Naive thymus-derived CD8-positive, alpha-beta T cell (primary cell): ENCODE measurements around the gene OR2AT4. TPM values are rescaled to one million over a fixed set of nuclear protein-coding genes. Genes with fewer than 3 reads are reported as not detected.
A peak's percentile ranks its signal among the peaks of the same experiment; 100 is the strongest.
"Not testable (repeated sequence)": the region's sequence is repeated elsewhere in the genome, so short reads cannot be mapped to it uniquely, and the experiment has no call there.

ENCODE experiments used
- ATAC-seq, 2 donors: fragments of 150-1000 bp; cut with Tn5 transposase in 1 of 2; sonication (Bioruptor Pico), chemical (Tn5 transposase) in 1 of 2; 1 replicate in 1 of 2; 2 replicates in 1 of 2; pipeline ENCODE4 v1.10.0; 2021; ENCODE audit warnings: mild to moderate bottlenecking in 2 of 2, moderate library complexity in 2 of 2
- POLR2A ChIA-PET: fragments of 350-600 bp; sonication (Branson Sonifier 250); formaldehyde crosslinking; loops from one replicate; lab custom pipeline; 2021; ENCODE audit warnings: antibody characterized with exemption; lab: Charles Lee
- DNase-seq, 10 donors: peaks; one replicate each; pipeline versions ENCODE4 v3.0.0 to v3.0.0-alpha.2; 2020 to 2022
- H3K27ac Mint-ChIP-seq, 10 donors: one replicate each; pipeline ENCODE4 v1.8.0; 2020 to 2022; ENCODE audit warnings: mild to moderate bottlenecking in 10 of 10, mixed read lengths in 10 of 10, moderate library complexity in 4 of 10, inconsistent platforms in 1 of 10
- H3K27me3 Mint-ChIP-seq, 5 donors: one replicate each; pipeline ENCODE4 v1.8.0; 2021 to 2022; ENCODE audit warnings: mixed read lengths in 5 of 5
- H3K36me3 Mint-ChIP-seq, 3 donors: one replicate each; pipeline ENCODE4 v1.8.0; 2020 to 2022; ENCODE audit warnings: mixed read lengths in 3 of 3, mild to moderate bottlenecking in 2 of 3, inconsistent platforms in 1 of 3
- H3K4me1 Mint-ChIP-seq, 4 donors: one replicate each; pipeline ENCODE4 v1.8.0; 2021 to 2022; ENCODE audit warnings: mixed read lengths in 4 of 4
- H3K4me3 Mint-ChIP-seq, 10 donors: one replicate each; pipeline ENCODE4 v1.8.0; 2020 to 2022; ENCODE audit warnings: mild to moderate bottlenecking in 10 of 10, mixed read lengths in 10 of 10, moderate library complexity in 6 of 10, inconsistent platforms in 1 of 10
- H3K9me3 Mint-ChIP-seq, 9 donors: one replicate each; pipeline ENCODE4 v1.8.0; 2020 to 2022; ENCODE audit warnings: mixed read lengths in 9 of 9, mild to moderate bottlenecking in 3 of 9, inconsistent platforms in 1 of 9, moderate library complexity in 1 of 9
- polyA plus RNA-seq, 3 donors: library from polyadenylated mRNA; unstranded; fragments of 300-500 nt; fragmentation: Illumina TruSeq; gene quantifications; one replicate each; pipeline ENCODE4 v1.2.3, GENCODE V29; 2021
- total RNA-seq, 8 experiments: library from RNA in 2 of 8; stranded (reverse) in 2 of 8; gene quantifications; one replicate each; pipeline ENCODE4 v1.2.3 and lab custom pipeline; 2021 to 2026

Gene OR2AT4
- total and polyA plus RNA-seq, 5 experiments from 2014 or later: not detected

GRCh38 chr11:75051043-75051442 lies 45.6 kb downstream of the OR2AT4 start:
- Mint-ChIP-seq H3K9me3 (peaks cover 8 to 23% (median 13%) of the 10 kb centered on the region in 9 donors), H3K4me1 (peaks cover 0 to 16% (median 2%) of the 10 kb centered on the region in 4 donors), H3K27me3 (peaks cover 0 to 14% (median 4%) of the 10 kb centered on the region in 5 donors), H3K4me3 (no peak overlapping the region), H3K36me3 (peaks cover 0 to 19% (median 10%) of the 10 kb centered on the region in 3 donors), H3K27ac (no peak overlapping the region)
- ATAC-seq (no peak), DNase-seq (no peak)
- POLR2A ChIA-PET: no interaction called here

GRCh38 chr11:75050516-75050915 lies 46.2 kb downstream of the OR2AT4 start:
- Mint-ChIP-seq H3K36me3 (peaks cover 0 to 19% (median 10%) of the 10 kb centered on the region in 3 donors), H3K27ac (peak overlapping the region in 1 of 10 donors; percentile 53), H3K9me3 (peaks cover 8 to 23% (median 13%) of the 10 kb centered on the region in 9 donors), H3K27me3 (peaks cover 0 to 14% (median 4%) of the 10 kb centered on the region in 5 donors), H3K4me1 (peaks cover 0 to 16% (median 2%) of the 10 kb centered on the region in 4 donors), H3K4me3 (no peak overlapping the region)
- no peak for DNase-seq
- ATAC-seq: no peak
- POLR2A ChIA-PET: no interaction called here

- peaks cover 0 to 19% (median 10%) of the 10 kb centered on the region in 3 donors for H3K36me3 Mint-ChIP-seq
- ATAC-seq, POLR2A ChIA-PET, DNase-seq, H3K4me3 Mint-ChIP-seq: not testable (repeated sequence)
- peak overlapping the region in 1 of 10 donors; percentile 53 for H3K27ac Mint-ChIP-seq
- peaks cover 8 to 23% (median 13%) of the 10 kb centered on the region in 9 donors for H3K9me3 Mint-ChIP-seq
- H3K4me1 Mint-ChIP-seq: peaks cover 0 to 16% (median 2%) of the 10 kb centered on the region in 4 donors
- H3K27me3 Mint-ChIP-seq: peaks cover 0 to 14% (median 4%) of the 10 kb centered on the region in 5 donors
Measured at GRCh38 chr11:75049501-75050266, 47.0 kb downstream of the OR2AT4 start.

DNA sequence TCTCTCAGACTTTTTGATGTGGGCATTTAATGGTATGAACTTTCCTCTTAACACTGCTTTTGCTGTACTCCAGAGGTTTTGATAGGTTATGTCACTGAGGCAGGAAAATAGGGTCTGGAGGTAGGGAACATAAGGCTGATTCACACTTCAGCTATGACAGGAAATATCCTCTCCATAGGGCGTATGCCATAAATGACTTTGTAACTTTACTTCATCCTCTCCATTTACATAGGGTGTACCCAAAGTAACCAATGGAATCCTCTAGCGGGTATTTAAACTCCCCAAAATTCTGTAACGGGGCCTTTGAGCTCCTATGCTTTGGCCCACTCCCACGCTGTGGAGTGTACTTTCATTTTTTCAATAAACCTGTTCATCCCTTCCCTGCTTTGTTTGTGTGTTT lies 49.5 kb downstream of the OR2AT4 start:
- Mint-ChIP-seq H3K27ac (no peak overlapping the region), H3K9me3 (peaks cover 0 to 4% (median under 1%) of the 10 kb centered on the region in 9 donors), H3K4me3 (no peak overlapping the region), H3K4me1 (peaks cover 0 to 16% (median 2%) of the 10 kb centered on the region in 4 donors), H3K27me3 (peaks cover 0 to 1% (median 0%) of the 10 kb centered on the region in 5 donors), H3K36me3 (peaks cover 0 to 2% (median 0%) of the 10 kb centered on the region in 3 donors)
- DNase-seq: no peak
- POLR2A ChIA-PET: no interaction called here
- no peak for ATAC-seq

DNA sequence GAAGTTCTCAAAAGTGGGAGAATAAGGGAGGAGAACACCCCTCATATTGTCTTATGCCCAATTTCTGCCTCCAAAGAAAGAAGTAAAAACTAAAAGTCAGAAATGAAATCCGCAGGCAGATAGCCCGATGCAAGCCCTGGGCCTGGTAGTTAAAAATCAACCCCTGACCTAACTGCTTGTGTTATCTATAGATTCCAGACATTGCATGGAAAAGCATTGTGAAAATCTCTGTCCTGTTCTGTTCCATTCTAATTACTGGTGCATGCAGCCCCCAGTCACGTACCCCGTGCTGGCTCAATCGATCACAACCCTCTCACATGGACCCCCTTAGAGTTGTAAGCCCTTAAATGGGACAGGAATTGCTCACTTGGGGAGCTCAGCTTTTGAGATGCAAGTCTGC lies 50.0 kb downstream of the OR2AT4 start:
- H3K36me3 Mint-ChIP-seq, ATAC-seq, DNase-seq, POLR2A ChIA-PET, H3K4me3 Mint-ChIP-seq, H3K27me3 Mint-ChIP-seq, H3K9me3 Mint-ChIP-seq, H3K27ac Mint-ChIP-seq: not testable (repeated sequence)
- H3K4me1 Mint-ChIP-seq: peaks cover 0 to 16% (median 2%) of the 10 kb centered on the region in 4 donors

DNA sequence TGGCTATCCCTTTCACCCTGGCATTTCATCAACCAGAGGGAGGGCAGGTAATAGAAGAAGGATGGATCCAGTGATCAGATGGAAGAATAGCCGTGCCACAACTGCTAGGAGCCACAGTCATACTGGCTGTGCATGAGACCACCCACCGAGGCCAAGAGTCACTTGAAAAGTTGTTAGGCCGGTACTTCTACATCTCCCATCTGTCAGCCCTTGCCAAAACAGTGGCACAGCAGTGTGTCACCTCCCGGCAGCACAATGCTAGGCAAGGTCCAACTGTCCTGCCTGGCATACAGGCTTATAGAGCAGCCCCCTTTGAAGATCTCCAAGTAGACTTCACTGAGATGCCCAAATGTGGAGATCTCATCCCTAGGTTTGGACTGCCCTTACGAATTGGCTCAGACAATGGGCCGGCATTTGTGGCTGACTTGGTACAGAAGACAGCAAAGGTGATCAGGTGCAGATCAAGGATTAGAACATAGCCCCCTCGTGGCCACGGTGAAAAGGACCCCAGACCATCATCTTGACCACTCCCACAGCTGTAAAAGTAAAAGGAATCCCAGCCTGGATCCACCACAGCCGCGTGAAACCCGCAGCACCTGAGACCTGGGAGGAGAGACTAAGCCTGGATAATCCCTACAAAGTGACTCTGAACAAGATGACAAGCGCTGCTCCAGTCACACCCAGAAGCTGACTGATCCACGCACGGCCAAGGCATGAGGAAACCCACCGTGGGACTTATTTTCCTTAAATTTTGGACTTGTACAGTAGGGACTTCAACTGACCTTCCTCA lies 52.1 kb downstream of the OR2AT4 start:
- DNase-seq, ATAC-seq, H3K36me3 Mint-ChIP-seq, H3K4me3 Mint-ChIP-seq, H3K27ac Mint-ChIP-seq, POLR2A ChIA-PET, H3K4me1 Mint-ChIP-seq: not testable (repeated sequence)
- peaks cover 0 to 13% (median 8%) of the 10 kb centered on the region in 5 donors for H3K27me3 Mint-ChIP-seq
- peaks cover 0 to 13% (median 7%) of the 10 kb centered on the region in 9 donors for H3K9me3 Mint-ChIP-seq

DNA sequence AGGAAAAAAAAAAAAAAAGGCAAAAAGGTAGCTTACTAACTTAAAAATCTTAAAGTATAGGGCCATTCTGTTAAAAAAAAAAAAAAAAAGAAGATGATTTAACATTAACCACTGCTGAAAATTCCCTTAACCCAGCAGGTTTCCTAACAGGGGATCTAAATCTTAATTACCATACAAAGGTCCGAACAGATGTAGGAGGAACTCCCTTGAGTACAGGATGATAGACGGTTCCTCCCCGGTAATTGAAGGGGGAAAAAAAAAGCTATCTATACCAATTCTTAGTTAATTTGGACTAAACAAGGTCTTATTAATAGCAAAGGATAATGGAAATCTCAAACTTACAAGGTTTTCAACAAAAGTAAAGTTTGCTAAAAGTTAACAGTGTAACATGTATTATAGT lies 54.9 kb downstream of the OR2AT4 start:
- H3K27ac Mint-ChIP-seq, POLR2A ChIA-PET, H3K4me3 Mint-ChIP-seq, ATAC-seq, H3K4me1 Mint-ChIP-seq, DNase-seq: not testable (repeated sequence)
- Mint-ChIP-seq H3K36me3 (peaks cover 0 to 11% (median 9%) of the 10 kb centered on the region in 3 donors), H3K9me3 (peaks cover 0 to 13% (median 7%) of the 10 kb centered on the region in 9 donors), H3K27me3 (peaks cover 0 to 15% (median 8%) of the 10 kb centered on the region in 5 donors)

DNA sequence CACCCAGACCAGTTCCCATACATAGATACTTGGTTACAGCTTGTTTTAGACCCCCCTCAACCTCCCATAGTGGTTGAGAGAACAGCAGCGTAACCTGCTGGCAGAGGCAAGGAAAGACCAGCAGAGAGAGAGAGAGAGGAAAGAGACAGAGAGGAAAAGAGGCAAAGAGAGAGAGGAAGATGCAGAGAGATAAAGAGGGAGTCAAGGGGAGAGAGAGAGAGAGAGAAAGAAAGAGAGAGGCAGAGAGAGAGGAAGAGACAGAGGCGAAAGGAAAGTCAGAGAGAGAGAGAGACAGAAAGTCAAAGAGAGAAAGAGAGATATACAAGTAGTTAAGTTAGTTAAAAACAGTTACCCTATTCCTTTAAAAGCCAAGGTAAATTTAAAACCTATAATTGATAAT lies 55.4 kb downstream of the OR2AT4 start:
- Mint-ChIP-seq H3K27me3 (peaks cover 0 to 15% (median 8%) of the 10 kb centered on the region in 5 donors), H3K9me3 (peaks cover 0 to 13% (median 7%) of the 10 kb centered on the region in 9 donors), H3K4me3 (no peak overlapping the region), H3K27ac (peak overlapping the region in 1 of 10 donors; percentile 18), H3K4me1 (peaks cover 0 to under 1% (median 0%) of the 10 kb centered on the region in 4 donors), H3K36me3 (peaks cover 0 to 11% (median 9%) of the 10 kb centered on the region in 3 donors)
- no peak for ATAC-seq
- POLR2A ChIA-PET: no interaction called here
- DNase-seq: no peak

- Mint-ChIP-seq H3K4me1 (peaks cover 0 to 10% (median 3%) of the 10 kb centered on the region in 4 donors), H3K4me3 (no peak overlapping the region), H3K27me3 (peaks cover 0 to 15% (median 8%) of the 10 kb centered on the region in 5 donors), H3K36me3 (peaks cover 0 to 11% (median 9%) of the 10 kb centered on the region in 3 donors), H3K9me3 (peaks cover 0 to 13% (median 7%) of the 10 kb centered on the region in 9 donors), H3K27ac (no peak overlapping the region)
- POLR2A ChIA-PET: no interaction called here
- no peak for DNase-seq
- ATAC-seq: no peak
Measured at GRCh38 chr11:75040167-75040770, 56.4 kb downstream of the OR2AT4 start.

- Mint-ChIP-seq H3K36me3 (peaks cover 2 to 11% (median 7%) of the 10 kb centered on the region in 3 donors), H3K27me3 (peaks cover 0 to 11% (median 7%) of the 10 kb centered on the region in 5 donors), H3K9me3 (peaks cover 0 to 8% (median 4%) of the 10 kb centered on the region in 9 donors), H3K27ac (peak overlapping the region in 1 of 10 donors; percentile 53), H3K4me1 (peaks cover 0 to 11% (median 3%) of the 10 kb centered on the region in 4 donors), H3K4me3 (no peak overlapping the region)
- POLR2A ChIA-PET: no interaction called here
- DNase-seq (no peak), ATAC-seq (no peak)
Measured at GRCh38 chr11:75035911-75036565, 60.6 kb downstream of the OR2AT4 start.

DNA sequence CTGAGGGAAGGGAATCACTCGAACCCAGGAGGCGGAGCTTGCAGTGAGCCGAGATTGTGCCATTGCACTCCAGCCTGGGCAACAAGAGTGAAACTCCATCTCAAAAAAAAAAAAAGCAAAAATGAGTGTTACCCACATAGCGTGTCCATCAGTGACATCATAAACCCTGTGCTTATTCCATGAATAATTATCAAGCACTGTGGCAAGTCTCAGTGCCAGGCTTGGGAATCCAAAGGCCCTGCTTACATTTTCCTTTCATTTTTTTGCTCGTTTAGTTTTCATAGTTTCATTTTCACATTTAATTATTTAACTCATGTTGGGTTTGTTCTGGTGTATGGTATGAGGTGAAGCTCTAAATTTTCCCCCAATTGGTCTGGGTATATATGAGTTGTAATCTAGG lies 61.4 kb downstream of the OR2AT4 start:
- Mint-ChIP-seq H3K4me3 (no peak overlapping the region), H3K9me3 (peaks cover 0 to 3% (median 0%) of the 10 kb centered on the region in 9 donors), H3K4me1 (peaks cover 0 to 11% (median 3%) of the 10 kb centered on the region in 4 donors), H3K36me3 (peaks cover 0 to 4% (median 2%) of the 10 kb centered on the region in 3 donors), H3K27ac (no peak overlapping the region), H3K27me3 (peaks cover 0 to 6% (median 0%) of the 10 kb centered on the region in 5 donors)
- POLR2A ChIA-PET: no interaction called here
- ATAC-seq: no peak
- no peak for DNase-seq

DNA sequence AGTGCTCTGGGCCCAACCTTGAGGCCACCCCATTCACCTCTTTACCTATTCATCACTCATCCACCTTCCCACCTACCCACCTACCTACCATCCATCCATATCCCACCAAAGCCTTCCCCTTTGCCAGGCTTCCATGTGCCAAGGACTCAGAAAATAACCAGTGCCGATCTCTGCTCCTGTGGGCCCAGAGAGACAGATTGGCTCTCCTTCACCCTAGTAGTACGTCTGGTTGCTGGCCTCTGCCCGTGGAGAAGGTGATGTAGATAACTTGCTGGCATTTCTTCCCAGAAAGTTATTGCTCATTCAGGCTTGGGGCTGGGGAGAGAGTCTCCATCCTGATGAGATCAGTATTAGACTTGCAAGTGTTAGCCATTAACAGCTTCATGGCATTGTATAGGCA lies 62.8 kb downstream of the OR2AT4 start:
- no peak for ATAC-seq
- Mint-ChIP-seq H3K9me3 (no peaks in the 10 kb centered on the region), H3K27ac (no peak overlapping the region), H3K4me1 (peaks cover 0 to 11% (median 3%) of the 10 kb centered on the region in 4 donors), H3K4me3 (no peak overlapping the region), H3K27me3 (no peaks in the 10 kb centered on the region), H3K36me3 (peaks cover 0 to 2% (median 0%) of the 10 kb centered on the region in 3 donors)
- no peak for DNase-seq
- POLR2A ChIA-PET: no interaction called here
